Measurements from ENCODE around the gene GRK5. TPM values are rescaled to one million over a fixed set of nuclear protein-coding genes. Genes with fewer than 3 reads are reported as not detected.
"Not testable (repeated sequence)": the region's sequence is repeated elsewhere in the genome, so short reads cannot be mapped to it uniquely, and the experiment has no call there.

The GRK5 gene
- total RNA-seq, 2 donors from 2014 or later: 85.3 to 90.2 TPM

DNA sequence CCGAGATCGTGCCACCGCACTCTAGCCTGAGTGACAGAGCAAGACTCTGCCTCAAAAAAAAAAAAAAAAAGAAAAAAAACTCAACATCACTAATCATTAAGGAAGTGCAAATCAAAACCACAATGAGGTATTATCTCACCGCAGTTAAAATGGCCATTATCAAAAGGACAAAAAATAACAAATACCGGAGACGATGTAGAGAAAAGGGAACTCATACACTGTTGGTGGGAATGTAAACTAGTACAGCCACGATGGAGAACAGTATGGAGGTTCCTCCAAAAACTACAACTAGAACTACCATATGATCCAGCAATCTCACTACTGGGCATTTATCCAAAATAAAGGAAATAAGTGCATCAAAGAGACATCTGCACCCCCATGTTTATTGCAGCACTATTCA, 24.3 kb downstream of the GRK5 start:
- Histone ChIP-seq H3K4me1 (ENCODE audit: control insufficient read depth in 1 of 2, low read depth in 2 of 2) (peaks cover 30 to 54% of the 10 kb centered on the region in 2 donors), H3K27ac (no peak overlapping the region), H3K27me3 (replicated peaks; ENCODE audit: insufficient read depth) (no peaks in the 10 kb centered on the region), H3K36me3 (no peaks in the 10 kb centered on the region), H3K4me3 (no peak overlapping the region), H3K9me3 (no peaks in the 10 kb centered on the region)
- ATAC-seq (ENCODE audit: insufficient number of reproducible peaks, low FRiP score, low read depth): no peak
- TF ChIP-seq, protein P1, sequence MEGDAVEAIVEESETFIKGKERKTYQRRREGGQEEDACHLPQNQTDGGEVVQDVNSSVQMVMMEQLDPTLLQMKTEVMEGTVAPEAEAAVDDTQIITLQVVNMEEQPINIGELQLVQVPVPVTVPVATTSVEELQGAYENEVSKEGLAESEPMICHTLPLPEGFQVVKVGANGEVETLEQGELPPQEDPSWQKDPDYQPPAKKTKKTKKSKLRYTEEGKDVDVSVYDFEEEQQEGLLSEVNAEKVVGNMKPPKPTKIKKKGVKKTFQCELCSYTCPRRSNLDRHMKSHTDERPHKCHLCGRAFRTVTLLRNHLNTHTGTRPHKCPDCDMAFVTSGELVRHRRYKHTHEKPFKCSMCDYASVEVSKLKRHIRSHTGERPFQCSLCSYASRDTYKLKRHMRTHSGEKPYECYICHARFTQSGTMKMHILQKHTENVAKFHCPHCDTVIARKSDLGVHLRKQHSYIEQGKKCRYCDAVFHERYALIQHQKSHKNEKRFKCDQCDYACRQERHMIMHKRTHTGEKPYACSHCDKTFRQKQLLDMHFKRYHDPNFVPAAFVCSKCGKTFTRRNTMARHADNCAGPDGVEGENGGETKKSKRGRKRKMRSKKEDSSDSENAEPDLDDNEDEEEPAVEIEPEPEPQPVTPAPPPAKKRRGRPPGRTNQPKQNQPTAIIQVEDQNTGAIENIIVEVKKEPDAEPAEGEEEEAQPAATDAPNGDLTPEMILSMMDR (IDR thresholded peaks at IDR 0.05): no peak
- DNase-seq (ENCODE audit: low spot score): no peak

DNA sequence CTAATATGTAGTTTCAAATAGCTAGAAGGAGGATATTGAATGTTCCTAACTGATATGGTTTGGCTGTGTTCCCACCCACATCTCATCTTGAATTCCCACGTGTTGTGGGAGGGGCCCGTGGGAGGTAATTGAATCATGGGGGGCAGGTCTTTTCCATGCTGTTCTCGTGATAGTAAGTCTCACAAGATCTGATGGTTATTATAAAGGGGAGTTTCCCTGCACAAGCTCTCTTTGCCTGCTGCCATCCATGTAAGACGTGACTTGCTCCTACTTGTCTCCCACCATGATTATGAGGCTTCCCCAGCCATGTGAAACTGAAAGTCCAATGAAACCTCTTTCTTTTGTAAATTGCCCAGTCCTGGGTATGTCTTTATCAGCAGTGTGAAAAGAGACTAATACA, 25.1 kb downstream of the GRK5 start:
- not testable (repeated sequence) for H3K9me3 ChIP-seq; H3K27me3 ChIP-seq (replicated peaks; ENCODE audit: insufficient read depth); H3K36me3 ChIP-seq; H3K4me3 ChIP-seq; DNase-seq (ENCODE audit: low spot score); ATAC-seq (ENCODE audit: insufficient number of reproducible peaks, low FRiP score, low read depth)
- H3K27ac ChIP-seq: peak overlapping the region in 1 of 2 donors; percentile 57
- peaks cover 28 to 54% of the 10 kb centered on the region in 2 donors for H3K4me1 ChIP-seq (ENCODE audit: control insufficient read depth in 1 of 2, low read depth in 2 of 2)

DNA sequence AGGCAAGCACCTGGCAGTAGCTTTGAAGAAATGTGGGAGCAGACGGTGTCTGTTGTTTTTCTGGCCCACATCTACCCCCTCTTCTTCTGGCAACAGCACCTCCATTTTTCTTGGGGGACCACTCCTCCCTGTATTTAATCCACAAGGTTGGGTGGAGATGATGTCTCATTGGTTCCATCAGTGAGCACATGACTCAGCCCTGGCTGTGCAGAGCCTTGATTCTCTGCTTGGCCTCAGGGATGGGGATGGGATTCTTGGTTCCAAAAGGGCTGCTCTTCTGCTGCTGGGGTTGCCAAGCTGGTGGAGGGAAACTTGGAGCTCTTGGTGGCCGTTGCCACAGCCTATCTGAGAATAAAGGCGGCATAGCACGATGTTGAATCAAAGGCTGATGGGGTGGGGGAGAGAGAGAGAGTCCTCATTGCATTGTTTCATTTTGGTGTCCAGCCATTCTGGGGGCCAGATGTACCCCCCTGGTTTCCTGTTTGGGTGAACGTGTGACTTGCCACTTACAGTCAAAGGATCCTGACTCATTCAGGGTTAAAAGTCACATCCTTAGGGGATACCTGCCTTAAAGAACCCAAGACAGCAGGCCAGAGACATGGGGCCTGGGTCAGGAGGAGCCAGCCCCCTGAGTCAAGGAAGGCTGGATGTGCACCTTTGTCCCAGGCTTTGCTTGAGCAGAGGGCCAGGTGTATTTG, 25.9 kb downstream of the GRK5 start:
- H3K27me3 ChIP-seq (replicated peaks; ENCODE audit: insufficient read depth): no peaks in the 10 kb centered on the region
- ATAC-seq (ENCODE audit: insufficient number of reproducible peaks, low FRiP score, low read depth) (no peak), DNase-seq (ENCODE audit: low spot score) (no peak)
- H3K4me3 ChIP-seq: no peak overlapping the region
- H3K27ac ChIP-seq: peak overlapping the region; percentile 13 to 57
- H3K36me3 ChIP-seq: no peaks in the 10 kb centered on the region
- H3K4me1 ChIP-seq (ENCODE audit: control insufficient read depth in 1 of 2, low read depth in 2 of 2): peaks cover 36 to 62% of the 10 kb centered on the region in 2 donors
- no peaks in the 10 kb centered on the region for H3K9me3 ChIP-seq
- TF ChIP-seq, protein P1 (IDR thresholded peaks at IDR 0.05): no peak

- DNase-seq (ENCODE audit: low spot score) (no peak), ATAC-seq (ENCODE audit: insufficient number of reproducible peaks, low FRiP score, low read depth) (no peak)
- no peaks in the 10 kb centered on the region for H3K9me3 ChIP-seq
- H3K4me1 ChIP-seq (ENCODE audit: control insufficient read depth in 1 of 2, low read depth in 2 of 2): peaks cover 36 to 64% of the 10 kb centered on the region in 2 donors
- no peak overlapping the region for H3K4me3 ChIP-seq
- H3K27ac ChIP-seq: peak overlapping the region; percentile 13 to 57
- TF ChIP-seq, protein P1 (IDR thresholded peaks at IDR 0.05): no peak
- H3K27me3 ChIP-seq (replicated peaks; ENCODE audit: insufficient read depth): no peaks in the 10 kb centered on the region
- no peaks in the 10 kb centered on the region for H3K36me3 ChIP-seq
Observed at GRCh38 chr10:119233821-119234220, 26.4 kb downstream of the GRK5 start.

GRCh38 chr10:119235356-119235755, 28.0 kb downstream of the GRK5 start:
- Histone ChIP-seq H3K9me3 (no peaks in the 10 kb centered on the region), H3K27ac (peak overlapping the region; percentile 13 to 57), H3K36me3 (no peaks in the 10 kb centered on the region), H3K4me3 (no peak overlapping the region), H3K4me1 (ENCODE audit: control insufficient read depth in 1 of 2, low read depth in 2 of 2) (peaks cover 36 to 65% of the 10 kb centered on the region in 2 donors), H3K27me3 (replicated peaks; ENCODE audit: insufficient read depth) (no peaks in the 10 kb centered on the region)
- TF ChIP-seq, protein P1 (IDR thresholded peaks at IDR 0.05): no peak
- ATAC-seq (ENCODE audit: insufficient number of reproducible peaks, low FRiP score, low read depth): no peak
- DNase-seq (ENCODE audit: low spot score): no peak
